GM21737 (cell line): ENCODE measurements around the gene C4orf36.

Source experiments
- ATAC-seq: cut with Tn5 transposase; IDR thresholded peaks from one replicate; pipeline ENCODE4 v1.9.1; 2021; ENCODE audit warnings: mild to moderate bottlenecking, moderate library complexity; ENCODE audit not compliant: unreplicated experiment

Gene C4orf36, protein sequence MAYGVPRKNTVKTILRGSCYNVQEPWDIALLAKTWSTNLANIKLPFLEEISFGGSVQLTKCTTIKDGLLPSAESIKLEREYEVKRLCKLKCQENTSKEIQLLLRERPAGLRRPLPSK

DNA sequence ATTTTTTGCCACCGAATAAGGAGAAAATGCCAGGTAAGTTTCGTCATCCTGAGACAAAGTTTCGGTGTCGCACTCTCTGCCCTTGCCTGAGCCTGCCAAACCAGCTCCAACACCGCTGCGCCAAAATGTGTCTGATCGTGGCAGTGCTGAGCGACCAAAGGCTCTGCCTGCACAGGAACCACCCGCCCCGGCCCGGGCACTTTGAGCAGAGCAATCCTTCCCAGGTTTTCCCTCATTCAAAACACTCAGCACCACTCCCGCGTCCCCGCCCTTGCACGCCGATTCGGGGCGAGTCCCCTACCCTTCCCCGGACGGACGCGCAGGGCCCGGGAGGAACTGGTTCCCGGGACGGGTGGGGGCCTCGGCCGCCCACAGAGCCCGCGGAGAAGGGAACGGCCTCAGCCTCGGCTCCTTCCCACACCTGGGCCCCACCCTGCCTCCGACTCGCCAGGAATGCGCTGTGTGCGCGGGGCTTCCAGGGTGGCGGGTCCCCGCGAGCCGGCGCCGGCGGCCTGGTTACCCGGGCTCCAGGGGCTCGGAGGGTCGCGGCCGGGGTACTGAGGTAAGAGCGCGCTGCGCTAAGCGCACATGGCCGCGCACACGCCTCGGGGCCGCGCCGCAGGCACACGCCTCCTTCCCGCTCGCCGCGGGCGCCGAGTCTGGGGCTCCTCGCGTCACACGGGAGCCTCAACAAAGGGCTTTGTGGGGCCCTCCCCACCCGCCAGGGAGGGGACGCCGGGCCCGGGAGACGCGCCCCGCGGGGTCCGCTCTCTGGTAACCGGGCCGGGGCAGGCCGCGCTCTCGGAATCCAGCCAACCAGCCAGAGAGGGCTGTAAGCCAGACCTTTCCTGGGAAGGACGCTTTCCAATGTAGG, at the start of gene C4orf36:
C4orf36 (minus strand) TSS at position 661 of the 874 bp plus-strand sequence. CDS start 902 bp downstream, outside the sequence.
- peak; percentile 51 for ATAC-seq

DNA sequence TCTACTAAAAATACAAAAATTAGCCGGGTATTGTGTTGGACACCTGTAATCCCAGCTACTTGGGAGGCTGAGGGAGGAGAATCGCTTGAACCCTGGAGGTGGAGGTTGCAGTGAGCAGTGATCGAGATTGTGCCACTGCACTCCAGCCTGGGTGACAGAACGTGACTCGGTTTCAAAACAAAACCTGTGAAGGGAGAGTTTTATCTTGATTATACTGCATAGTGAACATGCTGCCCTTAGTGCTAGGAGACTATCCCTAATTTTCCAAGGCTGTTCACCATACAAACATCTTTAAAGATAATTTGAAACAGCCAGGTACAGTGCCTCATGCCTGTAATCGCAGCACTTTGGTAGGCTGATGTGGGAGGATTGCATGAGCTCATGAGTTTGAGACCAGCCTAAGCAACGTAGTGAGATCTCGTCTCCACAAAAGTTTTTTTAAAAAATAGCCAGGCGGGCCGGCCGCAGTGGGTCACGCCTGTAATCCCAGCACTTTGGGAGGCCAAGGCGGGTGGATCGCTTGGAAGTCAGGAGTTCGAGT, 48.8 kb upstream of the C4orf36 start:
- no peak for ATAC-seq

DNA sequence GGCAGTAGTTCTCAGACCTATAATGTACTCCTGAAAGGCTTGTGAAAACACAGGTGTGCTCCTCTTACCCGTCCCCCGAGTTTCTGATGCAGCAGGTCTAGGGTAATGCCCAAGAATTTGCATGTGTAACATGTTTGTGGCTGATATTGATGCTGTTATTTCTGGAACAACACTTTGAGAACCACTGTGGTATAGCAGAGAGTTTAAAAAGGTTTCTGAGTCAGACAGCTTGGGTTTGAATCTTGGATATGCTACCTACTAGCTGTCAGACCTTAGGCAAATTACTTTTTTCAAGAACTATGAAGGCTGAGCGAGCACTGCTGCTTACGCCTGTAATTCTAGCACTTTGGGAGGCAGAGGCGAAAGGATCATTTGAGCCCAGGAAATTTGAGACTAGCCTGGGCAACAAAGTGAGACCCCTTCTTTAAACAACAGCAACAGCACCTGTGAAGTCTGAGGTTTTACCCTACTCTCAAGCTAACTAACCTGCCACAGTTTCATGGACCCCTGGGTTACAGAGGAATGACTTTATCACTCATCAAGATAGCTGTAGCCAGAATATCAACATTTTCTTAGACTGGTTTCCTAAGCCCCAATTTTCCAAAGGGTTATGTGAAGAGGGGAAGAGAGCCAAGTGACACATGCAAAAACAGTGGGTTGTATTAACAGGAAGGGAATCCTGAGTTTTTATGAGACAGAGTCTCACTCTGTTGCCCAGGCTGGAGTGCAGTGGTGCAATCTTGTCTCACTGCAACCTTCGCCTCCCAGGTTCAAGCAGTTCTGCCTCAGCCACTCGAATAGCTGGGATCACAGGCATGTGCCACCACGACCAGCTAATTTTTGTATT, 47.7 kb upstream of the C4orf36 start:
- peak; percentile 50 for ATAC-seq

DNA sequence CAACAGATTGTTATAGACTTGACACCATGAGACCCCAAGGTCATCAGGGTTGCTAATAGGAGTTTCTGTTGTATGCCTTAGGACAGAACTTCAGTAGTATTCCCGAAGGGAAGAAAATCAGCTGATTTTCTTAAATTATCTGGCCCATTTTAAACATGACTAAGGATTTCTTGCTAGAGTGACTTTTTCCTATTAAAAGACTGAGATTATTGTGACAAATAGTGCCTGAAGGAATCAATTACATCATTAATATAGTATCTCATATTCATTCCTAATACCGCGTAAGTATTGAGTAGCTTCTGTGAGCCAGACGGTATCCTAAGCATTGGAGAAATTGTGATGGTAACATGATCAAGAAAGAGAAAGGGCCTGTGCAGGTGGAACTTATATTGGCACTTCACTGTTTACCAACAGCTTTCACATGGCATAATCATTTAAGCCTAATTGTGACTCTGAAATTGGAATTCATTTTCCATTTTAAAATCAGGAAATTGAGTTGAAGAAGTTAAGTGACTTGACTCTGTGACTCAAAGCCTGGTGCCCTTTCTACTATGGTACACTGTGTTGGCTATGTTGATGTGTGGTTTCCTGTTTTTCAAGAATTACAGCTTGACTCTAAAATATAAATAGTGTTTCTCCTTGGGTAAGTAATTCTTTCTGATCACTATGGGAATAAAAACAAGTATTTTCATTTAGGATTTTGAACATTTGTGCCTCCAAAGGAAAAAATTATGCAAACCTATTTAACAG, 46.7 kb upstream of the C4orf36 start:
- ATAC-seq, result no peak

DNA sequence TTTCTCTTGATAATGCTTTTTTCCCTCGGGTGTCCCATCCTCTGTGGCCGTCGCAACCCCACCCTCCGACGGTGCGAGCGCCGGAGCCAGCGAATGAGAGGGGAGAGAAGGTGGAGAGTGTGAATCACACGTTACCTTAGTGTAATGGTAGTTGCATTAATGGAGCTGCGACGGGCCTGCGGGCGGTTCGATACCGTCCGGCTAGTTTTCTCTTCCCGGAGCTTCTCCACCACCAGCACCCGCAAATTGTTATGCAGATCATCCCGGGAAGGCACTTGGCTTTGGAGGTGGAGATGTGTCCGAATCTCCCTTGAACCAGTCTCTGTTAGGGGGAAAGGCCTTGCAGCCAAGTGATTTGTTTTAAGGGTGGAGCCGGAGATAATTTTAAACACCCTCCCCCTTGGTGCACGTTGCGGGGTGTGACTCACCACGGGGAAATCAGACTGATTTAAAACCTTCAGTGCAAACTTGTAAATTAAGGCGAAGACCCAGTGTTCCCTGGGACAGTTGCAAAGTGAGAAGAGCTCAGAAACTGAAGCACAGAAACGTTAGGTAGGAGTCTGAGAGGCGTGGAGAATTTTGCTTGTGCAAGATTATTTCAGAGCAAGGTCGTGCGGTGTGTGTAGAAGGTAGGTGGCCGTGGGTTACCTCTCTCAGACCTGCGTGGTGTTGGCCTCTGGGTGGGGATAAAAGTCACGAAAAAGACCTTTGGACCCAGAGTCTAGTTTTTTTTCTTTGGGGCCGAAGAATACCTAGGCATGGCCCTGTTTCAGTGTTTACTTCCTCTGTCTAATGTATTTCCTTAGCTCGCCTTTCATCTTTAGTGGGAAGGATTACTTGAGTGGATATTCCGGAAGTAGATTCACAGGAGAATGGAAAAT, 43.9 kb upstream of the C4orf36 start:
- ATAC-seq, result peak; percentile 27

DNA sequence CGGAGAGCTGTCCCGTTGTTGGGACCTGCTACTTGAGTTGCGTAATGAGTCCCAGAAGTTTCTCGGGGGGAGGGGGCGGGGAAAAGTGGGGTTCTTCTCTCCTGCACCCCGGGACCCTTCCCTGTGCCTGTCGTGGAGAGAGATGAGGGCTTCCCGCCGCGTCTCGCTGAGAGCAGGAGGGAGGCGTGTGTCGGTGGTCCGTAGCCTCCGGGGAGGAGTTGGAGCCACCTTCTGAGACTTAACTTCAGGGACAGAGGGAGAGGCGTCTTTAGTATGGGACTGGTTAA, 43.3 kb upstream of the C4orf36 start:
- no peak for ATAC-seq

DNA sequence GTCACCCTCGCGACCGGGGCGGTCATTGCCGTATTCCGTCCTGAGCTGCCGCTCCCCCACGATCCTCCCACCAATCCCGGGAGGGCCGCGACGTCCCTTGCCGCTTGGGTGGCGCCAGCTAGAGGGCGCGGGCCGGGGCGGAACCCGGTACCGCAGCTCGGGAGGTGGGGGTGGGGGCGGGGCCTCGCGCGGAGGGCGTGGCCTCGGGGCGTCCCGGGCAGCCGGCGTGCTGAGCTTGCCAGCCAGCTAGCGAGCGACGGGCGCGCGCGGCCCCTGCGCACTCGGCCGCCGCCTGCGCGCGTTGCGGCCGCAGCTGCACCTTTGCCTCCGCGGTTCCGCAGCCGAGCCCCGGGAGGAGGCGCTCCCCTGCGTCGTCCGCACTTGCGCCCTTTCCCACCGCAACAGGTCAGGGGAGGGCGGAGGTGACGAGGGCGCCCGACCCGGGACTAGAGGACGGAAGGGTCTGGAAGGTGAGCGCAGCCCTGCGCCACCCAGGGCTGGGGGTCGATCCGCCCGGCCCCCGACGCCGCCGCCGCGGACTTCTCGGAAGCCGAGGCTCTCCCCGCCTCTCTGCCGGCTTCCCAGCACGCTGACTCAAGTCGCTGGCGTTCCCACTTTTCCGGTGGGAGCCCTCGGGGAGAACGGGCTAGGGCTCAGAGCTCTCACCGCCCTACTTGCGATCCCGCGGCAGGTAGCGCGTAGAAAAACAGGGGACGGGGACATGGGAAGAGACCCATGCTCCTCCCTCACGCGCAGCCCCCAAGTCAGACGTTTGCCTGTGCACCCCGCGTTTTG, 42.7 kb upstream of the C4orf36 start, which contains the start of gene AFF1:
AFF1 (plus strand) TSS at position 241 of the 795 bp plus-strand sequence. CDS start 13,523 bp downstream, outside the sequence.
- peak; percentile 52 for ATAC-seq

DNA sequence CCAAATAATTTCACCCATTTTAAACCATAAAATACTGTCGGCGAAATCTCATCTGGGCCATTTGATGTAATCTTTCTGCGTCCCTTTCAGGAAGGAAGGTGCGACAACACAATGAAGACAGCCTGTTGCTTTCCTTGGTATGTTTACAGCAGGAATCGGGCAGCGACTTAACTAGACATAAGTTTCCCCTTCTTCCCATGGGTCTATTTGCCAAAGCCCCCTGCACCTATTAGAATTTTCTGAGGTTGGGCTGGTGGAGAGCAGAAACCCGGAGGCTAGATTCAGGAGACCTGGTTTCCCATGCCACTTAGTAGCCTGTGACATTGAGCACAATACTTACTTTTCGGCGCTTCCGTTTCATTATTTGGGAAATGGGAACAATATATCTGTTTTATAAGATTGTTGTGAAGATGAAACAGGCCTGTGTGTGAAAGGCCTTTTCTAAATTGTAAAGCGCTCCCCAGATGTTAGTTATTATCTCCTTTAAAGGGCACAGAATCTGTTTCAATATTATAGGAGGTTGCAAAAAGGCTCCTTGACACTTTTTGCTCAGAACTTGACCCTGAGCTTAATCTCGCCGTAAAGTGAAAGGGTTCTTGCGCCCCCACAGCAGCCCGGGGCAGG, 42.0 kb upstream of the C4orf36 start:
- ATAC-seq, result no peak

DNA sequence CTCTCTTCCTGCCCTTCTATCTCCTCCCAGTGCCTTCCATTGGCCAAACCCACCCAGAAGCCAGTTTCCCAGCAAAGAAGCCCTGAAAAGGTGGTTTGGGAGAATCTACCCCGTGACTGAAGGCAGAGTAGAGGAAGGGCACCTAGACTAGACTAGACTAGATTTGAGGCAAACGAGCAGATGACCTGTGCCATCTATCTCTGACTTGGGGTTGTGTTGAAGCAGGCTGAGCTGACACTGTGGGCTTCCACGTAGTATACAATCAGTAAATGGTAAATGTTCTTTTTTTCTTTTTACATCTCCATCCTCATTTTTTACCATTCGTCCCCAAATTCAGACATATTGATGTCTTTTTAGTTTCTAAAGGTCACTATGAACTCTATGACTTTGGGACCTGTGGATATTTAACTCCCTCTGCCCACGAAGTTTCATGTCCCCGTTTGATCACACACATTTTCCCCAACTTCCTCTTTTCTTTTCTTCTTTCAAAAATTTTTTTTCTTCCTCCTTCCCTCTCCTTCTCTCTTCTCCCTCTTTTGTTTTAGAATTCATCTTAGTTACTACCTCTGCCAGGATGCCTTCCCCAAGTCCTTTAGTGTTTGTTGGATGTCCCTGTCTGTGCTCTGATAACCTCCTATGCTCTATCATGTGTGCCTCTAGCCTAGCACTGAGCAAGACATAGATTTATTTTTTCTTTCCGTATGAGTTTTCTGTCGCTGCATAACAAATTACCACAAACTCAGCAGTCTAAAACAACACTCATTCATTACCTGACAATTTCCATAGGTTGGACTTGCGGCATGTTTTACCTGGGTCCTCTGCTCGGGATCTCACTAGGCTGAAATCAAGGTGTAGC, 36.4 kb upstream of the C4orf36 start:
- no peak for ATAC-seq

DNA sequence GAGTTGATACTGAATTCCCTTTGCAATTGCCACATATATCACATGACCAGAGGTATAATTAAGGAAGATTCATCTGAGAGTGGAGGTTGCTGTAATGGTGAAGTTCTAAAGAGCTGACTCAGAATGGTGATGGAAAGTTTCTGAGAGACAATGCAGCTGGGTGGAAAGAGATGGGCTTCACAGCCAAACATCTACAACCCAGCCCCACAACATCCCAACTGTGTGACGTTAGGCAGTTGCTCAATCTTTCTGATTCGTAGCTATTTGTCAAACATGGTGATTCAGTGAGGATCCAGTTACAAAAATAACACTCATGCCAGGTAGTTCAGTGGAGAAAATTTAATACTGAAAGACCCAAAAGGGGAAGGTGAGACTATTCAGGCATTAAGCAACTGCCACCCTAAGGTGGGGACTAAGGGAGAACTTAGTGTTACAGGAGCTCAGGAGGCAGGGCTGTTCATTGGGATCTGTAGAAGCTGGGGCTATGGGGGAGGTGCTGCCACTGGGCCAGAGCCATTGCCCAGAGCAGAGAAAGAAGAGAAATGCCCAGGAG, 35.7 kb upstream of the C4orf36 start:
- ATAC-seq, result no peak

DNA sequence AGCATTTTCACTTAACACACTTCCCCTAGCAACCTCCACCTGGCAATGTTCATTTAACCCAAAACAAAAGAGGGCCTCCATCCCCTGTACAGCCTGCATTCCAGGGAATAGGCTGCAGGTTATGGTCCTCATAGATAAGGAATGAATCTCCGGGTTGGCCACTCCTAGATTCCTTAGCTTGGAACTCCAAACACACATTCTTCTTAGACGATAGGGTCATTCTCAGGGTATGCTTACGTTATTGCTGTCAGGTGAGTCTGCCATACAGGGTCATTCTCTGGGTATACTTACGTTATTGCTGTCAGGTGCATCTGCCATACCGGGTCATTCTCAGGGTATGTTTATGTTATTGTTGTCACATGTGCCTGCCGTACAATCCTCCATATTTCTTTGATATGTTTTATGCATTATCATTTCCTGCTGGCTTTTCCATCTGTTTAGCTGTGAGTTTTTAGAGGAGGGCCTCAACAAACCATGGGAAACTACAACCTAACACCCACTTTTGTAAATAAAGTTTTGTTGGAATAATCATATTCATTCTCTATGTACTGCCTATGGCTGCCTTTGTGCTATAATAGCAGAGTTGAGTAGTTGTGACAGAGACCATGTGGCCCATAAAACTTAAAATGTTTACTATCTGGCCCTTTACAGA, 34.3 kb upstream of the C4orf36 start:
- no peak for ATAC-seq

DNA sequence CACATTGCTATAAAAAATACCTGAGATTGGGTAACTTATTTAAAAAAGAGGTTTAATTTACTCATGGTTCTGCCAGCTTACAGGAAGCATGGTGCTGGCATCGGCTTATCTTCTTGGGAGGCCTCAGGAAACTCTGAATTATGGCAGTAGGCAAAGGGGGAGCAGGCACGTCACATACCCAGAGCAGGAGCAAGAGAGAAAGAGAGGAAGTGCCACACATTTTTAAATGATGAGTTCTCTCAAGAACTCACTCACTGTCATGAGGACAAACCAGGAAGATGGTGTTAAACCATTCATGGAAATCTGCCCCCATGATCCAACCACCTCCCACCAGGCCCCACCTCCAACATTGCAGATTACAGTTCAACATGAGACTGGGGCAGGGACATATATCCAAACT, 32.6 kb upstream of the C4orf36 start:
- ATAC-seq, result no peak

DNA sequence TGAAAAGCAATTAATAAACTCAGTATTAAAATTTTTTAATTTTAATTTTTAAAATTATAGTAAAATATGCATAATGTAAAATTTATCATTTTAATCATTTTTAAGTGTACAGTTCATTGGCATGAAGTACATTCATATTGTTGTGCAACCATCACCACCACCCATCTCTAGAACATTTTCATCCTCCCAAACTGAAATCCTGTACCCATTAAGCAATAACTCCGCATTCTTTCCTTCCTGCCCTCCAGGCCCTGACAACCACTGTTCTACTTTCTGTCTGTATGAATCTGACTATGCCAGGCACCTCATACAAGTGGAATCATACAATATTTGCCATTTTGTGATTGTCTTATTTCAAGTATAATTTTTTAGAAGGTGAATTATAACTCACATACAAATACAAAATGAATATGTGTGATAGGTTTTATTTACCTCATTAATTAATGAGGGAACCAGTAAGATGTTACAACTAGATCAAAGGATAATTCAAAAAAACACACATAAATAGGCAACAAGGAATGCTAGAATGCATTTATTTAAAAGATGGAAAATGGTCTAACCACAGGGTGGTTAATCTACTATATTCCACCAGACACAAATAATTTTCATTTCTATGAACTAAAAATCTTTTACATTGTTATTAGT, 29.5 kb upstream of the C4orf36 start:
- no peak for ATAC-seq

DNA sequence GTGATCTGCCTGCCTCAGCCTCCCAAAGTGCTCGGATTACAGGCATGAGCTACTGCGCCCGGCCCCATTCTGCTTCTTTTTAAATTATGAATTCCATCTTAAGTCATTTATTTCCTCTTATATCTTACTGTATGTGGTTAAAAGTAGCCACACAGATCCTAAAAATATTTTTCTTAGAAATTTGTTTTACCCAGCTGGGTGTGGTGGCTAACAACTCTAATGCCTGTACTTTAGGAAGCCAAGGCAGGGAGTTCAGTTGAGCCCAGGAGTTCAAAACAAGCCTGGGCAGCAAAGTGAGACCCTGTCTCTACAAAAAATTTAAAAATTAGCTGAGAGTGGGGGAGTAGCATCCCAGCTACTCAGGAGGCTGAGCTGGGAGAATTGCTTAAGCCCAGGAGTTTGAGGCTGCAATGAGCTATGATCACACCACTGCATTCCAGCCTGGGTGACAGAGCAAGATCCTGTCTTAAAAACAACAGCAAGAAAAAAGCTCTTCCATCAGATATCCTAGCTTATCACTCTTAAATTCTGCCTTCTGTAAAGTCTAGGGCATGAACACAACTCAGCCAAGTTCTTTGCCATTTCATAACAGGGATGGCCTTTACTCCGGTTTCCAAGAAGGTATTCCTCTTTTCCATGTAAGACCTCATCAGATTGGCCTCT, 27.5 kb upstream of the C4orf36 start:
- ATAC-seq, result no peak

DNA sequence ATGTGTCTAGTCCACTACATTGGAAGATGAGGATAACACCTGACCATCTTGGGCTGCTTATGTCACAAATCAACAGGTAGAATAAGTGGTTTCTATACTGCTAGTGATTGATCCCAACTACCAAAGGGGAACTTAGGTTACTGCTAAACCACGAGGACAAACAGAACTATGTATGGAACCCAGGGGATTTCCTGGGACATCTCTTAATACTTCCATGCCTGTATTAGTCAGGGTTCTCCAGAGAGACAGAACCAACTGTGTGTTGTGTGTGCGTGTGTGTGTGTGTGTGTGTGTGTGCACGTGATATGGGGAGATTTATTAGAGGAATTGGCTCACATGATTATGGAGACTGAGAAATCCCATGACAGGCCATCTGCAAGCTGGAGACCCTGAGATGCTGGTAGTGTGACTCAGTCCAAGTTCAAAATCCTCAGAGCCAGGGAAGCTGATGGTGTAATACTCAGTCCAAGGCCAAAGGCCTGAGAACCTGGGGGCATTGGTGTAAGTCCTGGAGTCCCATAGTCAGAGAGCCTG, 26.4 kb upstream of the C4orf36 start:
- no peak for ATAC-seq
